ENCODE data around the gene SMG9.

Gene SMG9

GRCh38 chr19:43755256-43755801 lies 567 bp upstream of the SMG9 start:
- peaks cover 17% of the 10 kb centered on the region for H3K4me1 ChIP-seq (ENCODE audit: control insufficient read depth, insufficient read depth, low read length, poor library complexity, severe bottlenecking)

GRCh38 chr19:43754253-43754502 lies 584 bp downstream of the SMG9 start:
- no peak for DNase-seq
- peak overlapping the region; percentile 99 for H3K27ac ChIP-seq (ENCODE audit: insufficient read depth, low read length, poor library complexity, severe bottlenecking)
- H3K4me3 ChIP-seq (ENCODE audit: insufficient read depth, low read depth, low read length, poor library complexity, severe bottlenecking) = peak overlapping the region; percentile 76
- H3K36me3 ChIP-seq (ENCODE audit: control insufficient read depth, insufficient read depth, low read length) = peaks cover 21% of the 10 kb centered on the region
- H3K4me1 ChIP-seq (ENCODE audit: control insufficient read depth, insufficient read depth, low read length, poor library complexity, severe bottlenecking) = peaks cover 17% of the 10 kb centered on the region
- H3K9me3 ChIP-seq (ENCODE audit: control insufficient read depth, low read length) = no peaks in the 10 kb centered on the region
- no peaks in the 10 kb centered on the region for H3K27me3 ChIP-seq (replicated peaks; ENCODE audit: control insufficient read depth, insufficient read depth, low read length, poor library complexity, severe bottlenecking)

More at GRCh38 chr19:43755256-43755801, 567 bp upstream of the SMG9 start:
- H3K27me3 ChIP-seq (replicated peaks; ENCODE audit: control insufficient read depth, insufficient read depth, low read length, poor library complexity, severe bottlenecking) = no peaks in the 10 kb centered on the region
- peak overlapping the region; percentile 99 for H3K27ac ChIP-seq (ENCODE audit: insufficient read depth, low read length, poor library complexity, severe bottlenecking)
- peak; percentile 63 to 80 (median 69) for DNase-seq
- no peaks in the 10 kb centered on the region for H3K9me3 ChIP-seq (ENCODE audit: control insufficient read depth, low read length)
- H3K36me3 ChIP-seq (ENCODE audit: control insufficient read depth, insufficient read depth, low read length) = peaks cover 9% of the 10 kb centered on the region
- H3K4me3 ChIP-seq (ENCODE audit: insufficient read depth, low read depth, low read length, poor library complexity, severe bottlenecking) = peak overlapping the region; percentile 76

- H3K27ac ChIP-seq (ENCODE audit: insufficient read depth, low read length, poor library complexity, severe bottlenecking) = peak overlapping the region; percentile 99
- H3K27me3 ChIP-seq (replicated peaks; ENCODE audit: control insufficient read depth, insufficient read depth, low read length, poor library complexity, severe bottlenecking) = no peaks in the 10 kb centered on the region
- H3K9me3 ChIP-seq (ENCODE audit: control insufficient read depth, low read length) = no peaks in the 10 kb centered on the region
- peaks cover 23% of the 10 kb centered on the region for H3K4me1 ChIP-seq (ENCODE audit: control insufficient read depth, insufficient read depth, low read length, poor library complexity, severe bottlenecking)
- DNase-seq = no peak
- H3K36me3 ChIP-seq (ENCODE audit: control insufficient read depth, insufficient read depth, low read length) = peaks cover 31% of the 10 kb centered on the region
- no peak overlapping the region for H3K4me3 ChIP-seq (ENCODE audit: insufficient read depth, low read depth, low read length, poor library complexity, severe bottlenecking)
Measured at GRCh38 chr19:43752287-43752875, 2.4 kb downstream of the SMG9 start.

GRCh38 chr19:43751466-43752220 lies 3.1 kb downstream of the SMG9 start:
- Histone ChIP-seq H3K4me1 (ENCODE audit: control insufficient read depth, insufficient read depth, low read length, poor library complexity, severe bottlenecking) (peaks cover 24% of the 10 kb centered on the region), H3K36me3 (ENCODE audit: control insufficient read depth, insufficient read depth, low read length) (peaks cover 39% of the 10 kb centered on the region), H3K9me3 (ENCODE audit: control insufficient read depth, low read length) (no peaks in the 10 kb centered on the region), H3K4me3 (ENCODE audit: insufficient read depth, low read depth, low read length, poor library complexity, severe bottlenecking) (no peak overlapping the region), H3K27me3 (replicated peaks; ENCODE audit: control insufficient read depth, insufficient read depth, low read length, poor library complexity, severe bottlenecking) (no peaks in the 10 kb centered on the region), H3K27ac (ENCODE audit: insufficient read depth, low read length, poor library complexity, severe bottlenecking) (peak overlapping the region; percentile 35)
- DNase-seq = no peak

GRCh38 chr19:43749898-43750297 lies 4.9 kb downstream of the SMG9 start:
- H3K4me1 ChIP-seq (ENCODE audit: control insufficient read depth, insufficient read depth, low read length, poor library complexity, severe bottlenecking) = peaks cover 24% of the 10 kb centered on the region
- no peak overlapping the region for H3K4me3 ChIP-seq (ENCODE audit: insufficient read depth, low read depth, low read length, poor library complexity, severe bottlenecking)
- peaks cover 46% of the 10 kb centered on the region for H3K36me3 ChIP-seq (ENCODE audit: control insufficient read depth, insufficient read depth, low read length)
- DNase-seq = no peak
- H3K27me3 ChIP-seq (replicated peaks; ENCODE audit: control insufficient read depth, insufficient read depth, low read length, poor library complexity, severe bottlenecking) = no peaks in the 10 kb centered on the region
- no peaks in the 10 kb centered on the region for H3K9me3 ChIP-seq (ENCODE audit: control insufficient read depth, low read length)
- H3K27ac ChIP-seq (ENCODE audit: insufficient read depth, low read length, poor library complexity, severe bottlenecking) = no peak overlapping the region

- H3K4me1 ChIP-seq (ENCODE audit: control insufficient read depth, insufficient read depth, low read length, poor library complexity, severe bottlenecking) = peaks cover 24% of the 10 kb centered on the region
- no peak for DNase-seq
- no peaks in the 10 kb centered on the region for H3K27me3 ChIP-seq (replicated peaks; ENCODE audit: control insufficient read depth, insufficient read depth, low read length, poor library complexity, severe bottlenecking)
- H3K4me3 ChIP-seq (ENCODE audit: insufficient read depth, low read depth, low read length, poor library complexity, severe bottlenecking) = no peak overlapping the region
- H3K9me3 ChIP-seq (ENCODE audit: control insufficient read depth, low read length) = no peaks in the 10 kb centered on the region
- H3K36me3 ChIP-seq (ENCODE audit: control insufficient read depth, insufficient read depth, low read length) = peaks cover 48% of the 10 kb centered on the region
- H3K27ac ChIP-seq (ENCODE audit: insufficient read depth, low read length, poor library complexity, severe bottlenecking) = no peak overlapping the region
Measured at GRCh38 chr19:43749152-43749551, 5.6 kb downstream of the SMG9 start.

GRCh38 chr19:43748685-43749084 lies 6.1 kb downstream of the SMG9 start:
- H3K4me1 ChIP-seq (ENCODE audit: control insufficient read depth, insufficient read depth, low read length, poor library complexity, severe bottlenecking) = peaks cover 20% of the 10 kb centered on the region
- no peak for DNase-seq
- H3K27me3 ChIP-seq (replicated peaks; ENCODE audit: control insufficient read depth, insufficient read depth, low read length, poor library complexity, severe bottlenecking) = no peaks in the 10 kb centered on the region
- H3K9me3 ChIP-seq (ENCODE audit: control insufficient read depth, low read length) = no peaks in the 10 kb centered on the region
- H3K27ac ChIP-seq (ENCODE audit: insufficient read depth, low read length, poor library complexity, severe bottlenecking) = peak overlapping the region; percentile 44
- no peak overlapping the region for H3K4me3 ChIP-seq (ENCODE audit: insufficient read depth, low read depth, low read length, poor library complexity, severe bottlenecking)
- H3K36me3 ChIP-seq (ENCODE audit: control insufficient read depth, insufficient read depth, low read length) = peaks cover 52% of the 10 kb centered on the region

- Histone ChIP-seq H3K27me3 (replicated peaks; ENCODE audit: control insufficient read depth, insufficient read depth, low read length, poor library complexity, severe bottlenecking) (no peaks in the 10 kb centered on the region), H3K4me3 (ENCODE audit: insufficient read depth, low read depth, low read length, poor library complexity, severe bottlenecking) (no peak overlapping the region), H3K4me1 (ENCODE audit: control insufficient read depth, insufficient read depth, low read length, poor library complexity, severe bottlenecking) (peaks cover 15% of the 10 kb centered on the region), H3K36me3 (ENCODE audit: control insufficient read depth, insufficient read depth, low read length) (peaks cover 56% of the 10 kb centered on the region), H3K27ac (ENCODE audit: insufficient read depth, low read length, poor library complexity, severe bottlenecking) (peak overlapping the region; percentile 44), H3K9me3 (ENCODE audit: control insufficient read depth, low read length) (no peaks in the 10 kb centered on the region)
- DNase-seq = no peak
Measured at GRCh38 chr19:43748205-43748594, 6.6 kb downstream of the SMG9 start.

- H3K36me3 ChIP-seq (ENCODE audit: control insufficient read depth, insufficient read depth, low read length) = peaks cover 61% of the 10 kb centered on the region
- no peaks in the 10 kb centered on the region for H3K27me3 ChIP-seq (replicated peaks; ENCODE audit: control insufficient read depth, insufficient read depth, low read length, poor library complexity, severe bottlenecking)
- H3K9me3 ChIP-seq (ENCODE audit: control insufficient read depth, low read length) = no peaks in the 10 kb centered on the region
- H3K4me3 ChIP-seq (ENCODE audit: insufficient read depth, low read depth, low read length, poor library complexity, severe bottlenecking) = no peak overlapping the region
- H3K4me1 ChIP-seq (ENCODE audit: control insufficient read depth, insufficient read depth, low read length, poor library complexity, severe bottlenecking) = peaks cover 11% of the 10 kb centered on the region
- DNase-seq = peak in 1 of 3 donors; percentile 8
- H3K27ac ChIP-seq (ENCODE audit: insufficient read depth, low read length, poor library complexity, severe bottlenecking) = peak overlapping the region; percentile 44
Measured at GRCh38 chr19:43747557-43748204, 7.1 kb downstream of the SMG9 start.

GRCh38 chr19:43743059-43743458 lies 11.7 kb downstream of the SMG9 start:
- Histone ChIP-seq H3K27ac (ENCODE audit: insufficient read depth, low read length, poor library complexity, severe bottlenecking) (no peak overlapping the region), H3K9me3 (ENCODE audit: control insufficient read depth, low read length) (no peaks in the 10 kb centered on the region), H3K27me3 (replicated peaks; ENCODE audit: control insufficient read depth, insufficient read depth, low read length, poor library complexity, severe bottlenecking) (no peaks in the 10 kb centered on the region), H3K4me1 (ENCODE audit: control insufficient read depth, insufficient read depth, low read length, poor library complexity, severe bottlenecking) (peaks cover 12% of the 10 kb centered on the region), H3K36me3 (ENCODE audit: control insufficient read depth, insufficient read depth, low read length) (peaks cover 75% of the 10 kb centered on the region), H3K4me3 (ENCODE audit: insufficient read depth, low read depth, low read length, poor library complexity, severe bottlenecking) (no peak overlapping the region)
- no peak for DNase-seq
